Lower leg skin (tissue), 4 donors: ENCODE measurements around the gene RWDD1. TPM values are rescaled to one million over a fixed set of nuclear protein-coding genes. Genes with fewer than 3 reads are reported as not detected.

Experiments used
- DNase-seq, 2 donors: peaks; one replicate each; pipeline ENCODE4 v3.0.0-alpha.2; 2019; ENCODE audit warnings: low spot score in 2 of 2
- H3K4me3 ChIP-seq: fragments of 200-600 bp; sonication (generic); 2 replicates; pipeline ENCODE4 v1.5.1; 2017; ENCODE audit warnings: mild to moderate bottlenecking, low read depth; ENCODE audit not compliant: poor library complexity, severe bottlenecking
- CTCF ChIP-seq, 3 donors: fragments of 450-650 bp; IDR thresholded peaks; one replicate each; pipeline ENCODE4 v1.5.1; 2016; ENCODE audit warnings: antibody characterized with exemption in 3 of 3, mild to moderate bottlenecking in 3 of 3, moderate library complexity in 2 of 3
- POLR2A ChIP-seq, 2 donors: fragments of 450-650 bp; IDR thresholded peaks; one replicate each; pipeline ENCODE4 v1.6.1; 2016 to 2017; ENCODE audit warnings: antibody characterized with exemption in 2 of 2, mild to moderate bottlenecking in 1 of 2, moderate library complexity in 1 of 2
- WGBS, 2 donors: methylation state at CpG; one replicate each; pipeline ENCODE4 v1.1.5; 2018; 5-methylcytosine and 5-hydroxymethylcytosine counted together
- intact Hi-C: fragments of 100-400 bp; cut with DNase I; formaldehyde crosslinking; loops from one replicate; pipeline ENCODE4 v1.15.0; 2023; ENCODE audit warnings: low total_unique reads
- total RNA-seq, 4 donors: library from RNA; depleted of rRNA; stranded (reverse); fragments of >200 nt; gene quantifications; one replicate each; pipeline ENCODE4 v1.1.0, GENCODE V29; 2016

Gene RWDD1
- total RNA-seq, 4 donors from 2014 or later, result 21.9 to 37.1 (median 30.5) TPM

GRCh38 chr6:116536216-116536621 lies 35.1 kb upstream of the RWDD1 start:
- DNase-seq, result peak in 1 of 2 donors; percentile 32
- 5 to 8% methylated on average over 4 of the region's 4 CpGs for WGBS, 2 donors
- intact Hi-C loops, result no loop called here
- TF ChIP-seq POLR2A (IDR thresholded peaks at IDR 0.05) (no peak), CTCF (IDR thresholded peaks at IDR 0.05) (no peak)
- no peak overlapping the region for H3K4me3 ChIP-seq

GRCh38 chr6:116542426-116542825 lies 28.9 kb upstream of the RWDD1 start:
- DNase-seq, result no peak
- intact Hi-C loops, result no loop called here

DNA sequence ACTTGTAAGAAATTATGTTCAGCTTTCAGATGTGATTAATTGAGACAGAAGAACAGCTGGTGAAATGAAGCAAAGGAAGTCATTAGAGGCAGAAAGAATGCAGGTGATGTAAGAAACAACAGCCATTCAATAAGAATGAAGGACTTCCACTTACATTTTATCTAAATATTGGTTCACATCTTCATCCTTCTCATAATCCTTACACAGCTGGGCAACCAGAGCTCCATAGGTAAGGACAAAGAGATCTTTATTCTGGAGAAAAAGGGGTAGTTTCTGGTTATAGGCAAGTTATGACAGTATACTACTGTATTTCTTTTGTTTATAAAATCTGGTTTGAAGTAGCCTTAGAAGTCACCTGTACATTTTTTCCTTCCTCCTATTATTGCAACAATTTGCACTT lies 28.2 kb upstream of the RWDD1 start:
- no peak for TF ChIP-seq CTCF (IDR thresholded peaks at IDR 0.05)
- TF ChIP-seq POLR2A (IDR thresholded peaks at IDR 0.05), result no peak
- no peak for DNase-seq
- intact Hi-C loops, result no loop called here
- no peak overlapping the region for H3K4me3 ChIP-seq

More at GRCh38 chr6:116542426-116542825, 28.9 kb upstream of the RWDD1 start:
- H3K4me3 ChIP-seq, result no peak overlapping the region
- TF ChIP-seq CTCF (IDR thresholded peaks at IDR 0.05), result no peak

GRCh38 chr6:116545651-116546050 lies 25.7 kb upstream of the RWDD1 start, which contains the start of gene TRAPPC3L:
Gene TRAPPC3L, minus strand, starts transcription at chr6:116545684. Its CDS starts 170 bp downstream, at chr6:116545514.
- no peak within 1 kb of the TSS for H3K4me3 ChIP-seq
- WGBS, 2 donors, result 30 to 42% methylated on average over 4 of the region's 4 CpGs
- no peak for DNase-seq
- TF ChIP-seq POLR2A (IDR thresholded peaks at IDR 0.05) (no peak), CTCF (IDR thresholded peaks at IDR 0.05) (no peak)
- intact Hi-C loops, result no loop called here

DNA sequence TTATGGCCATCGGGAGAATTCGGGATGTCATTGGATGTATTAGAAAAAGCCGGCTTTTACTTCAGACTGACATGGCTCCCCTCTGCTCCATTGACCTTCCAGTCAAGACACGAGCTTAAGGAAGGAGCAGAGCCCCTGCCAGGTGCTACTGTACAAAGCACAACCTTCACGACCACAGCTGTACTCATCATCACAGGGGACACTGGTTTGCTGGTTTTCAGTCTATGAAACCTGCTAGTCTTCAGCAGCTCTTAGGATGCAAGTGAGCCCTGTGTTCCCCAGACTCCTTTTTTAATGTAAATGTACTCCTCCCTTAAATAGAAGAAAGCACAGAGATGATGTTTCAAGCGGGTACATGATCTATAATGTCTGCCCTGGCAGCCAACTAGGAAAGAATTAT lies 23.9 kb upstream of the RWDD1 start:
- intact Hi-C loops, result no loop called here
- TF ChIP-seq POLR2A (IDR thresholded peaks at IDR 0.05), result no peak
- TF ChIP-seq CTCF (IDR thresholded peaks at IDR 0.05), result no peak
- 89 to 91% methylated on average over 6 of the region's 6 CpGs for WGBS, 2 donors
- no peak for DNase-seq
- no peak overlapping the region for H3K4me3 ChIP-seq

DNA sequence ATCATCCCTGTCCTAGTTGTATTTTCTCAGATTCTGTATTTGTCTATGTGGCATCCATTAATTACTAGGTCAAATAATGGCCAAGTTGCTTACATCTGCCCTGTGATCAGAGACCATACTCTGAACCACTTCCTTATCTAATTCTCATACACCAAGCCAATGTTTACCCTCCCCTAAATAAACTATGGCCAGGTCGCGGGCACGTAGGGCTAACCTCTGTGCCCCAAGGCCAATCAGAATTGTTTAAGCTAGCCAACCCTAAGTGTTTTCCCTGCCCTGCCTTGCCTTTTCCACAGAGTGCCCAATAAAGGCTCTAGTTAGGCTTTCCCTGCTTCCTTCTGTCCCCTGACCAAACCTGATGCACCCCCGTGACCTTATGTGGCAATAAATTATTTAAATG lies 20.5 kb upstream of the RWDD1 start:
- intact Hi-C loops, result no loop called here
- H3K4me3 ChIP-seq, result no peak overlapping the region
- no peak for TF ChIP-seq CTCF (IDR thresholded peaks at IDR 0.05)
- DNase-seq, result no peak
- WGBS, 2 donors, result 46 to 55% methylated on average over 4 of the region's 4 CpGs
